GM20431 (cell line): ENCODE measurements around the gene HDAC7.
"Not testable (repeated sequence)": the region's sequence is repeated elsewhere in the genome, so short reads cannot be mapped to it uniquely, and the experiment has no call there.

ENCODE experiments used
- in situ Hi-C: fragments of 300-500 bp; cut with MseI, MboI; formaldehyde crosslinking; loops from one replicate; pipeline ENCODE4 v1.15.0; 2020; ENCODE audit warnings: low sequenced_read_pairs; ENCODE audit not compliant: unreplicated experiment

Gene HDAC7

GRCh38 chr12:47817272-47818006 lies 2.3 kb downstream of the HDAC7 start:
- in situ Hi-C loops: no loop called here

- in situ Hi-C loops: no loop called here
These were observed 3.1 kb downstream of the HDAC7 start for GRCh38 chr12:47816403-47817271.

GRCh38 chr12:47815447-47815846 lies 4.3 kb downstream of the HDAC7 start:
- in situ Hi-C loops: not testable (repeated sequence)

- in situ Hi-C loops: no loop called here
These were observed 5.0 kb downstream of the HDAC7 start for GRCh38 chr12:47814539-47815170.

- in situ Hi-C loops: no loop called here
These were observed 6.0 kb downstream of the HDAC7 start for GRCh38 chr12:47813511-47814196.

GRCh38 chr12:47812797-47813510 lies 6.7 kb downstream of the HDAC7 start:
- in situ Hi-C loops: no loop called here

- in situ Hi-C loops: no loop called here
These were observed 7.9 kb downstream of the HDAC7 start for GRCh38 chr12:47811581-47812484.

GRCh38 chr12:47811072-47811396 lies 8.7 kb downstream of the HDAC7 start:
- in situ Hi-C loops: no loop called here

GRCh38 chr12:47809518-47809917 lies 10.2 kb downstream of the HDAC7 start:
- in situ Hi-C loops: not testable (repeated sequence)

- in situ Hi-C loops: no loop called here
These were observed 10.9 kb downstream of the HDAC7 start for GRCh38 chr12:47808574-47809365.

GRCh38 chr12:47808050-47808449 lies 11.7 kb downstream of the HDAC7 start:
- in situ Hi-C loops: no loop called here

- in situ Hi-C loops: no loop called here
These were observed 12.4 kb downstream of the HDAC7 start for GRCh38 chr12:47807338-47807737.

GRCh38 chr12:47805417-47805816 lies 14.3 kb downstream of the HDAC7 start:
- in situ Hi-C loops: no loop called here

- in situ Hi-C loops: no loop called here
These were observed 15.5 kb downstream of the HDAC7 start for GRCh38 chr12:47804171-47804570.

GRCh38 chr12:47803191-47803875 lies 16.4 kb downstream of the HDAC7 start:
- in situ Hi-C loops: no loop called here

- in situ Hi-C loops: no loop called here
These were observed 17.4 kb downstream of the HDAC7 start for GRCh38 chr12:47802312-47802711.

GRCh38 chr12:47801904-47802246 lies 17.8 kb downstream of the HDAC7 start:
- in situ Hi-C loops: no loop called here
